ENCODE measurements around the gene IPO9.

DNA sequence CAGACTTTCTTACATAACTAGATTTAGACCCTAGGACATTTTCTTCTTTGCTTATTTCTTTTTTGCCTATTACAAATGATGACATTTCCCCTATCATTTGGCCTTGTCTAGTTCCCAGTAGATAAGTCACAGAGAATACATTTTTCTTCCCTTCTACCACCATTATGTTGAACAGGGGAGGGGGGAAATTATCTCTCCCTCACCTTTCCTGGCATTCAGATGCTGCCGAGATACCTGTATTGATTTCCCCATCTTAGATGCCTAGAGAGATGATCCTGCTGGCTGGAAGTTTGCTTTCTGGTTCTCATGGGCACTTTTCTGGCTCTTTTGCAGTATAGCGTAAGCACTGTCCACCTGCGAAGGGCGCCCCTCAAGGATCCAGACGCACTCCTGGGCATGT is 5.7 kb downstream of the IPO9 start:
- no peak for TF ChIP-seq POLR2A (IDR thresholded peaks at IDR 0.05)
- TF ChIP-seq, protein P1, sequence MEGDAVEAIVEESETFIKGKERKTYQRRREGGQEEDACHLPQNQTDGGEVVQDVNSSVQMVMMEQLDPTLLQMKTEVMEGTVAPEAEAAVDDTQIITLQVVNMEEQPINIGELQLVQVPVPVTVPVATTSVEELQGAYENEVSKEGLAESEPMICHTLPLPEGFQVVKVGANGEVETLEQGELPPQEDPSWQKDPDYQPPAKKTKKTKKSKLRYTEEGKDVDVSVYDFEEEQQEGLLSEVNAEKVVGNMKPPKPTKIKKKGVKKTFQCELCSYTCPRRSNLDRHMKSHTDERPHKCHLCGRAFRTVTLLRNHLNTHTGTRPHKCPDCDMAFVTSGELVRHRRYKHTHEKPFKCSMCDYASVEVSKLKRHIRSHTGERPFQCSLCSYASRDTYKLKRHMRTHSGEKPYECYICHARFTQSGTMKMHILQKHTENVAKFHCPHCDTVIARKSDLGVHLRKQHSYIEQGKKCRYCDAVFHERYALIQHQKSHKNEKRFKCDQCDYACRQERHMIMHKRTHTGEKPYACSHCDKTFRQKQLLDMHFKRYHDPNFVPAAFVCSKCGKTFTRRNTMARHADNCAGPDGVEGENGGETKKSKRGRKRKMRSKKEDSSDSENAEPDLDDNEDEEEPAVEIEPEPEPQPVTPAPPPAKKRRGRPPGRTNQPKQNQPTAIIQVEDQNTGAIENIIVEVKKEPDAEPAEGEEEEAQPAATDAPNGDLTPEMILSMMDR (IDR thresholded peaks at IDR 0.05 in 4 of 5, conservative IDR thresholded peaks at IDR 0.05 in 1 of 5): no peak

Data from gastrocnemius medialis (tissue), 4 donors.